Subcutaneous adipose tissue (tissue), 4 donors: ENCODE results near the gene SPECC1L. TPM values are rescaled to one million over a fixed set of nuclear protein-coding genes. Genes with fewer than 3 reads are reported as not detected.

Experiments used
- total RNA-seq, 4 donors: library from RNA; depleted of rRNA; stranded (reverse); fragments of >200 nt; gene quantifications; one replicate each; pipeline ENCODE4 v1.1.0, GENCODE V29; 2016
- TF ChIP-seq, protein P1 (sequence below): fragments of 450-650 bp; IDR thresholded peaks from one replicate; pipeline ENCODE4 v1.5.1; 2016; ENCODE audit warnings: low read depth, mild to moderate bottlenecking, control low read depth, antibody characterized with exemption, moderate library complexity

The SPECC1L gene
- total RNA-seq, 4 donors from 2014 or later, result 30.8 to 44.3 (median 38.4) TPM

DNA sequence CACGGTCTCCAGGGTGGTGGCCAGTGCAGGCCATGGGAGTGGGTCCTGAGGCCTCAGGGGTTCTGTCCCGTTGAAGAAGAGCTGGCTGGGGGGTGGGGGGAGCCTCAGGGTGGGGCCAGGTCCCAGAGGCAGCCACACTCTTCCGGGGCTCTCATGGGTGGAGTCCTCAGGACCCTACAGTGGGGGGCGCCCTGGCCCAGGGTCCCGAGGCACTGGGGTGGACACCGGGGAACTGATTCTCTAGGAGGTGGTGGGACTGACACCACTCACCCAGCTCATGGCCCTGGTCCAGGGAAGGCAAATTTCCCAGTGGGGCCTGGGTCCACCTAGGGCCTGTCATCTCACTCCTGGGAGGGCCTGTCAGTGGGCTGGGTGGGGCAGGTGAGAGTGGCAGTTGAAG lies 38.5 kb upstream of the SPECC1L start:
- TF ChIP-seq, protein P1, sequence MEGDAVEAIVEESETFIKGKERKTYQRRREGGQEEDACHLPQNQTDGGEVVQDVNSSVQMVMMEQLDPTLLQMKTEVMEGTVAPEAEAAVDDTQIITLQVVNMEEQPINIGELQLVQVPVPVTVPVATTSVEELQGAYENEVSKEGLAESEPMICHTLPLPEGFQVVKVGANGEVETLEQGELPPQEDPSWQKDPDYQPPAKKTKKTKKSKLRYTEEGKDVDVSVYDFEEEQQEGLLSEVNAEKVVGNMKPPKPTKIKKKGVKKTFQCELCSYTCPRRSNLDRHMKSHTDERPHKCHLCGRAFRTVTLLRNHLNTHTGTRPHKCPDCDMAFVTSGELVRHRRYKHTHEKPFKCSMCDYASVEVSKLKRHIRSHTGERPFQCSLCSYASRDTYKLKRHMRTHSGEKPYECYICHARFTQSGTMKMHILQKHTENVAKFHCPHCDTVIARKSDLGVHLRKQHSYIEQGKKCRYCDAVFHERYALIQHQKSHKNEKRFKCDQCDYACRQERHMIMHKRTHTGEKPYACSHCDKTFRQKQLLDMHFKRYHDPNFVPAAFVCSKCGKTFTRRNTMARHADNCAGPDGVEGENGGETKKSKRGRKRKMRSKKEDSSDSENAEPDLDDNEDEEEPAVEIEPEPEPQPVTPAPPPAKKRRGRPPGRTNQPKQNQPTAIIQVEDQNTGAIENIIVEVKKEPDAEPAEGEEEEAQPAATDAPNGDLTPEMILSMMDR, result no peak

DNA sequence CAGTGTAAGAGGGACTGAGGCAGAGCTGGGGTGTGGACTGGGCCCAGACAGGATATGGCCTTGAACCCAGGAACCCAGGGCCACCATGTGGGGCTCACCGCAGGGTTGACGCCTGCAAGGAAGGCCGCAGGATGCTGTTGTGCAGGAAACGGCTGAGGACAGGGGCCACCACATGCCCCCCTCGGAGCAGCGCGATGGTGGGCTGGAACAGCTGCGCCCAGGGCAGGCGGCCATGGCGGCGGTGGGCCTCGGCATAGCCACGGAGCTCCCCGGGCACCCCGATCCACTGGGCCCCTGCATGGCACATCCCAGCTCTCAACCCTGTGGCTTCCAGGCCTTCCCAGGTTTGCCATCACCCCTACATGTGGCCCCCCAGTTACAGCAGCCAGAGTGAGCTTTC lies 37.9 kb upstream of the SPECC1L start:
- TF ChIP-seq, protein P1, result no peak

DNA sequence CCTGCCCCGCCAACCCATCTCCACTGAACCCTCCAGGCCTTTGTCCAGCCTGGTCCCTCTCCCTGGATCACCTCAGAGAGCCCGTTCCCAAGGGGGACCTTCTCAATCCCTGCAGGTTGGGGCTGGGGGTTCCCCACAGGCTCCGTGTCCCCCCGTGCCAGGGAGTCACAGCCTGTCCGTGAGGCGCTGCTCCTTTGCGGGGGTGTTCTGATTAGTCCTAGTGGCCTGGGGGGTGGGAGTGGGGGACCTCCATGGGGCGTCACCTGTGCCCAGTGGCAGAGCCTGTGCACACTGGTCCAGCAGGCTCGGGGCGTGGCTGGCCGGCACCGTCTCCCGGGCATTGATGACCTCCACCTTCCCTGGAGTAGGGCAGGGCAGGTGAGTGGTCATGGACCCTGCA lies 37.4 kb upstream of the SPECC1L start:
- TF ChIP-seq, protein P1, result no peak

DNA sequence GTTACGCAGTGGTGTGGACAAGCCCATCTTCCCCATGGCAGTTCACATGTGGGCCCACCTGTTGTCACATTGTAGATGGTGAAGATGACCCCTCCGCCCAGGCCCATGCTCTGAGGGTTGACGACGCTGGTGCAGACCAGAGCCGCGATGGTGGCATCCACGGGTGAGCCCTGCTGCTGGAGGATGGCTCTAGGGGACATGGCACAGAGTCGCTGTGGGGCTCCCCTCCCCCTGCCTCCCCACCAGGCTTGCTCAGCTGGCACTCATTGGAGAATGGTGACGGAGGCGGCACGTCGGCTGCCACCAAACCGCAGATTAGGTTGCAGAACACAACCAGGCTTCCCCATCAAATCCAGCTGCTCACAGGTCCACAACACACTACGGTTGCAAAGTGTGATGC lies 36.8 kb upstream of the SPECC1L start:
- TF ChIP-seq, protein P1, result no peak

DNA sequence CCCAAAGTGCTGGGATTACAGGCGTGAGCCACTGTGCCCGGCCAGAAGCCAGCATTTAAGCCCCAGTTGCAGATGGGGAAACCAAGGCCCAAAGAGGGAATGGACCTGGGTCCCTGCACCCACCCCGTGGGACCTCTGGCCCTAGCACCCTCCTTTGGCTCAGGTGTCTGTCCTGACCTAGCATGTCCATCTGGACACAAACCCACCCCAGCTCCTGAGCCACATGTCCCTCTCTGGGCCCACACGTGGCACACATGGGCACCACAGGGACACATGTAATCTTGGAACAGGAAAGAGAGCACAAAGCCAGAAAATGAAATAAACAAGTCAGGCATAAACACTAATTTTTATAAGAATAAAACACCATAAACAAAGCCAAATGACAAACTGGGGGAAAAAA lies 35.3 kb upstream of the SPECC1L start:
- TF ChIP-seq, protein P1, result no peak

DNA sequence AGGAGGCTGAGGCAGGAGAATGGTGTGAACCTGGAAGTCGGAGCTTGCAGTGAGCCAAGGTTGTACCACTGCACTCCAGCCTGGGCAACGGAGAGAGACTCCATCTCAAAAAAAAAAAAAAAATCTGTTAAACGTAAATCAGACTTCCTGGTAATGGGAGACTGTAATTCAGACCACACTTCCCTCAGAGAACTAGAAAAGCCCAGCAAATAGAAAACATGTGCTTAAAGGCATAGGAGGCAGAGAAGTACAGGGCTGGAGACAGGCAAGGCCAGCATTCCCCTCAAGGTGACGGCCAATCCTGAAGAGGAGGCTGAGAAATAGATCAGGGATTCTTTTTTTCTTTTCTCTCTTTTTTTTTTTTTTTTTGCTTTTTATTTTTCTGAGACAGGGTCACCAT lies 34.0 kb upstream of the SPECC1L start:
- TF ChIP-seq, protein P1, result no peak

DNA sequence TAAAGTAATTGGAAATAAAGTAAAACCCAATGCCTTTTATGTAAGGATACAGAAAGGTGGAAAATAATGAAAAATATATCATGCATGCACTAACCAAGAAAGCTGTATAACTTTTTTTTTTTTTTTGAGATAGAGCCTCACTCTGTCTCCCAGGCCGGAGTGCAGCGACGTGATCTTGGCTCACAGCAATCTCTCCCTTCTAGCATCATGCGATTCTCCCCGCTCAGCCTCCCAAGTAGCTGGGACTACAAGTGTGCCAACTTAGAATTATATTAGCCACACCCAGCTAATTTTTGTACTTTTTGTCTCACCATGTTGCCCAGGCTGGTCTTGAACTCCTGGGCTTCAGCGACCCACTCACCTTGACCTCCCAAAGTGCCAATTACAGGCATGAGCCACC lies 30.2 kb upstream of the SPECC1L start:
- TF ChIP-seq, protein P1, result no peak
